IPS-NIHi7 (cell line): Measurements from ENCODE around the gene CFHR2.

Experiments used
- DNase-seq: peaks from one replicate; pipeline ENCODE4 v3.0.0; 2012; ENCODE audit warnings: mixed read lengths; ENCODE audit errors: extremely low spot score

The CFHR2 gene

GRCh38 chr1:197001828-197002227 lies 58.3 kb downstream of the CFHR2 start:
- DNase-seq, result no peak

GRCh38 chr1:197003132-197003531 lies 59.6 kb downstream of the CFHR2 start:
- no peak for DNase-seq

GRCh38 chr1:197008861-197009260 lies 65.3 kb downstream of the CFHR2 start:
- DNase-seq, result no peak
